LNCAP (cell line): ENCODE measurements around the gene PGAP1.

Experiments used
- TF ChIP-seq, protein P1 (sequence below): fragments of 450-650 bp; IDR thresholded peaks from 2 replicates; pipeline ENCODE4 v1.5.1; 2017; ENCODE audit warnings: mild to moderate bottlenecking

Gene PGAP1

DNA sequence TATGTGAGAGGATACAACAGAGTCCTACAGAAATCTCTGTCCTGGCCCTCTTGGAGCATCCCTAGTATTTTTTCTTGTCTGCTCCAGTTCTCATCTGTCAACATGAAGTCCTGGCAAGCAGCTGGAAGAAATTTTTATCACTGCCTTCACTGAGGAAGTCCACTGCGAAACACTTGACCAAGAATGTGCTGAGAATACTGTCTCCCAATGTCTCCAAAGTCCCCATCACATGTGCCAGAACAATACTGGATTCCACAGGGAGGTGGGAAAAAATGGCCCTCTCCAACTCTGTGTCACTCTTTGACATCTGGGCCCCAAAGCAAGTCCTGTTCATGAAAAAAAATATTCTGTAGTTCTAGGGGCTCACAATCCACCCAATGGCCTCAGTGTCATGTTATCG is 32.8 kb upstream of the PGAP1 start:
- TF ChIP-seq, protein P1, sequence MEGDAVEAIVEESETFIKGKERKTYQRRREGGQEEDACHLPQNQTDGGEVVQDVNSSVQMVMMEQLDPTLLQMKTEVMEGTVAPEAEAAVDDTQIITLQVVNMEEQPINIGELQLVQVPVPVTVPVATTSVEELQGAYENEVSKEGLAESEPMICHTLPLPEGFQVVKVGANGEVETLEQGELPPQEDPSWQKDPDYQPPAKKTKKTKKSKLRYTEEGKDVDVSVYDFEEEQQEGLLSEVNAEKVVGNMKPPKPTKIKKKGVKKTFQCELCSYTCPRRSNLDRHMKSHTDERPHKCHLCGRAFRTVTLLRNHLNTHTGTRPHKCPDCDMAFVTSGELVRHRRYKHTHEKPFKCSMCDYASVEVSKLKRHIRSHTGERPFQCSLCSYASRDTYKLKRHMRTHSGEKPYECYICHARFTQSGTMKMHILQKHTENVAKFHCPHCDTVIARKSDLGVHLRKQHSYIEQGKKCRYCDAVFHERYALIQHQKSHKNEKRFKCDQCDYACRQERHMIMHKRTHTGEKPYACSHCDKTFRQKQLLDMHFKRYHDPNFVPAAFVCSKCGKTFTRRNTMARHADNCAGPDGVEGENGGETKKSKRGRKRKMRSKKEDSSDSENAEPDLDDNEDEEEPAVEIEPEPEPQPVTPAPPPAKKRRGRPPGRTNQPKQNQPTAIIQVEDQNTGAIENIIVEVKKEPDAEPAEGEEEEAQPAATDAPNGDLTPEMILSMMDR = no peak

DNA sequence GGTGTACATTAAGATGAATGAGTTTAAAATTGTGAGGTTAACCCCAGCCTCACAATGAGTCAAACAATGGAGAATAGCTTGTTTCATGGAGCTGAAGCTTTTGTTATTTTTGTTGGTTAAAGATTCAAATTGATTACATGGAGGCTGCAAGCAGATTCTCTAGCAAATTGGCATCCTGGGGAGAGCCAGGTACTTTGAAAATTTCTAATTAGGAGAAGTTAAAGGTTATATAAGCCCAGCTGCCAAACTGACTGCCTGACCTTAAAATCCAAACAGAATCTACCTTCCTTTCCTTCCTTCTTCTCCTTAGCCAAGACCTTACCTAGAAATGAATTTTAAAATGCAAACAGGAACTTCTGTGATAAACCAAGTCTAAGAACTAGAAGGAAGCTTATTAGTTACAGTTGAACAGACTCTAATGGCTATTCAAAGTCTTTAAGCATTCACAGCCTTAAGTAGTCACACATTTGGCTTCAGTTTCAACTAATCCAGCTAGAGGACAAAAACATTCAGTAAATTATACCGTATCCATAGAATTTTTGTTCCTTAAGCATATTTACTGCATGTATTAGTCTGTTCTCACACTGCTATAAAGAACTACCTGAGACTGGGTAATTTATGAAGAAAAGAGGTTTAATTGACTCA is 31.5 kb upstream of the PGAP1 start:
- TF ChIP-seq, protein P1 = no peak

DNA sequence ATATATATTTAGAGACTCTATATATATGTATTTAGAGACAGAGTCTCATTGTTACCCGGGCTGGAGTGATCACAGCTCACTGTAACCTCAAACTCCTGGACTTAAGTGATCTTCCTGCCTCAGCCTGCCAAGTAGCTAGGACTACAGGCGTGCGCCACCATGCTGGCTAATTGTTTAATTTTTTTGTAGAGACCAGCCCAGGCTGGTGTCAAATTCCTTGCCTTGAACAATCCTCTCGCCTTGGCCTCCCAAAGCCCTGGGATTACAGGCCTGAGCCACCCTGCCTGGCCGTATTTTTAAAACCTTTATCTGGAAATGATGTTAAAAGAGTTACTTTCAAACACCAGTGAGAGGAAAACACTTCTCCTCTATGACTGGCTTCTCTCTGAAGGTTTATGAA is 30.9 kb upstream of the PGAP1 start:
- TF ChIP-seq, protein P1 = no peak

DNA sequence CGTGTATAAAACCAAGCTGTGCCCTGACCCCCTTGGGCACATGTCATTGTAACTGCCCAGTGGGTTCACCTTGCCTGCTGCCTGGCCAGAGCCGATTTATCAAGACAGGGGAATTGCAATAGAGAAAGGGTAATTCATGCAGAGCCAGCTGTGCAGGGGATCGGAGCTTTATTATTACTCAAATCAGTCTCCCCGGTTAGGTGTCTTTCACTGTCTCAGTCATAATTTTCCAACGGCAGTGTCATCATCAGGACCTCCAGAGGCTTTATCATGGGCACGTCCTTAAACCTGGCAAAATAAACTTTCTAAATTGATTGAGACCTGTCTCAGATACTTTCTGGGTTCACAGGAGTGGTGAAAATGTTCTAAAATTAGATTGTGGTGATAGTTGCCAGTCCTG is 29.6 kb upstream of the PGAP1 start:
- TF ChIP-seq, protein P1 = no peak

DNA sequence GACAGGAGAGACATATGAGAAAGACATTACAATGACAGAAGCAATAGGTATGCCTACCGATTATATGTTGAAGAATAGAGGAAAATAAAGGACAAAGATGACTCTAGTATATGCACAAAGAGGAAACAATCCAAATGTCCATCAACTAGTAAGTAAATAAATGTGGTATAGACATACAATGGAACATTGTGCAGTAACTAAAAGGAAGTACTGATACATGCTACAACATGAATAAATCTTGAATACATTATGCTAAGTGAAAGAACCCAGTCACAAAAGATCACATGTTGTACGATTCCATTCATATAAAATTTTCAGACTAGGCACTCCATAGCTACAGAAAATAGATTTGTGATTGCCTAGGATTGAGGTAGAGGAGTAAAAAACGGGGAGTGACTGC is 28.5 kb upstream of the PGAP1 start:
- TF ChIP-seq, protein P1 = no peak

DNA sequence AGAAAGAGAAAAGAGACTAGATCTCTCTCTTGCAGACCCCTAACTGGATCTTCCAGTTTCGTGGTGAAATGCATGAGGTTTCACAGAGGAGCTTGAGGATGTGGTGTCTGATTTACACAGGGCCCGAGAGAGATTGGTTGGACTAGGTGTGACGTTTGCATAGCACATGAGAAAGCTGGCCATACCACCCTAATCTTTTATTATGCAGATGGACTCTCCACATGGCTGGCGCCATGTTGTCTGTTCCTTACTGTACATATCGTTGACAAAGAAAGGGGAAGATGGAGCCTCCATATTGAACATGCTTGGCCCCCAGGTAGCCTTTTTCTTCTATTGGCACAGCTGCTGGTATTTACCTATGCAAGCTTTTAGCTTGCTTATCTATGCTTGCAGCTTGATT is 27.5 kb upstream of the PGAP1 start:
- TF ChIP-seq, protein P1 = no peak

DNA sequence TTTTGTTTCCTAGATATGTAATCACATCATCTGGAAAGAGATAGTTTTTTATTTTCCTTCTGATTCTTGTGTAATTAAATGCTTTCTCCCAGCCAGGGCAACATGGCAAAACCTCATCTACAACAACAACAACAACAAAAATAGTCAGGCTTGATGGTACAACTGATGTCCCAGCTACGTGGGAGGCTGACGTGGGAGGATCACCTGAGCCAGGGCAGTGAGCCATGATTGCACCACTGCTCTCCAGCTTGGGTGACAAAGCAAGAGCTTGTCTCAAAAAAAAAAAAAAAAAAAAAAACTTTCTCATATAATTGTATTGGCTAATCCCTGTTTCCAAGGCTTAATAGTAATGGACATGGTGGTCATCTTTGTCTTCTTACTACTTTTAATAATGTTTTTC is 26.4 kb upstream of the PGAP1 start:
- TF ChIP-seq, protein P1 = no peak

DNA sequence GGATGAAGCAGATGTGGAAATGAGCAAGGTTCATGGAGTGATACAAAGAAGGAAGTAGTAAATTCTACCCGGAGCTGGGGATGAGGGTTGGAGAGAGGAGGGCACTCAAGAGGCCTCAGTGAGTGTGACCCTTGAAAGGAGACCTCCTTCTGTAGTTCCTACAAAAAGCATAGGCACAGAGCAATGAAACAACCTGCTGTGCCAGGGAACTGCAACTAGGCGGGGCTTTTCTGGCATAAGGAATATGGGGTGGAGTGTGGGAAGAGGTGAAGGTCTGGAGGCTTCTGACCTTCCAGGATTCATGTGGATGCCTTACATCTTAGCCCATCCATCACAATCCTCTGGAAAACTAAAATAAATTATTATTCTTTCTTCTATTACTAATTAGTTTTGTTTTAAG is 25.5 kb upstream of the PGAP1 start:
- TF ChIP-seq, protein P1 = no peak
